Lung (tissue), 12 donors: Measurements from ENCODE around the gene P2RY11. TPM values are rescaled to one million over a fixed set of nuclear protein-coding genes. Genes with fewer than 3 reads are reported as not detected.

ENCODE experiments used
- ATAC-seq: fragments of 200-7000 bp; cut with Tn5 transposase; one replicate; pipeline ENCODE4 v1.9.1; 2020; ENCODE audit warnings: moderate number of reproducible peaks; ENCODE audit not compliant: insufficient read depth, low FRiP score
- DNase-seq, 3 donors: peaks; one replicate each; pipeline ENCODE4 v3.0.0-alpha.2; 2013 to 2017
- H3K27ac ChIP-seq, 2 donors: one replicate each; pipeline ENCODE4 v1.5.1; 2013; ENCODE audit warnings: mild to moderate bottlenecking in 2 of 2, moderate library complexity in 2 of 2, control low read depth in 1 of 2, inconsistent platforms in 1 of 2, low read depth in 1 of 2, low read length in 1 of 2
- H3K27me3 ChIP-seq, 3 donors: one replicate each; pipeline ENCODE4 v1.5.1; 2013; ENCODE audit warnings: low read length in 2 of 3; ENCODE audit not compliant: control insufficient read depth in 3 of 3, insufficient read depth in 3 of 3
- H3K36me3 ChIP-seq, 4 donors: one replicate each; pipeline ENCODE4 v1.5.1; 2013; ENCODE audit warnings: low read length in 4 of 4, mild to moderate bottlenecking in 1 of 4, moderate library complexity in 1 of 4; ENCODE audit not compliant: control insufficient read depth in 4 of 4, insufficient read depth in 4 of 4
- H3K4me1 ChIP-seq, 5 donors: one replicate each; pipeline ENCODE4 v1.5.1; 2013; ENCODE audit warnings: low read length in 5 of 5, mild to moderate bottlenecking in 2 of 5, moderate library complexity in 1 of 5; ENCODE audit not compliant: control insufficient read depth in 5 of 5, insufficient read depth in 5 of 5
- H3K4me3 ChIP-seq: one replicate; pipeline ENCODE4 v1.5.1; 2013; ENCODE audit warnings: mild to moderate bottlenecking, control low read depth, moderate library complexity
- H3K9ac ChIP-seq, 2 donors: one replicate each; pipeline ENCODE4 v1.5.1; 2013; ENCODE audit warnings: low read length in 2 of 2, control low read depth in 1 of 2; ENCODE audit not compliant: insufficient read depth in 1 of 2
- H3K9me3 ChIP-seq, 4 donors: one replicate each; pipeline ENCODE4 v1.5.1; 2013; ENCODE audit warnings: low read length in 3 of 4, mild to moderate bottlenecking in 1 of 4, moderate library complexity in 1 of 4; ENCODE audit not compliant: control insufficient read depth in 4 of 4, insufficient read depth in 3 of 4
- WGBS, 2 donors: extraction: QIAGEN DNeasy Blood & Tissue Kit; methylation state at CpG; one replicate each; pipeline ENCODE4 v1.1.7; 2013; 5-methylcytosine and 5-hydroxymethylcytosine counted together
- polyA plus RNA-seq, 2 donors: library from polyadenylated mRNA; stranded (reverse); fragments of 200-250 nt; gene quantifications; one replicate each; pipeline ENCODE4 v1.2.1, GENCODE V29; 2013
- total RNA-seq, 2 donors: library from RNA; depleted of rRNA in 1 of 2; stranded (reverse); fragments of >200 nt in 1 of 2; gene quantifications; one replicate each; pipeline ENCODE4 v1.2.1, GENCODE V29; 2014 to 2021
- TF ChIP-seq, protein P1 (sequence below): IDR thresholded peaks from 2 replicates; pipeline ENCODE4 v1.5.1; 2012; ENCODE audit warnings: mild to moderate bottlenecking; ENCODE audit errors: control extremely low read depth, extremely low read depth
- donor health status: control.
- donor health status: control.
- donor health status: Bipolar disorder and iron deficiency.
- donor health status: healthy.
- donor health status: DM: yes; HTN: yes; CAD: no.

The P2RY11 gene
- total and polyA plus RNA-seq, 4 donors, result 3.3 to 19.0 (median 13.5) TPM

DNA sequence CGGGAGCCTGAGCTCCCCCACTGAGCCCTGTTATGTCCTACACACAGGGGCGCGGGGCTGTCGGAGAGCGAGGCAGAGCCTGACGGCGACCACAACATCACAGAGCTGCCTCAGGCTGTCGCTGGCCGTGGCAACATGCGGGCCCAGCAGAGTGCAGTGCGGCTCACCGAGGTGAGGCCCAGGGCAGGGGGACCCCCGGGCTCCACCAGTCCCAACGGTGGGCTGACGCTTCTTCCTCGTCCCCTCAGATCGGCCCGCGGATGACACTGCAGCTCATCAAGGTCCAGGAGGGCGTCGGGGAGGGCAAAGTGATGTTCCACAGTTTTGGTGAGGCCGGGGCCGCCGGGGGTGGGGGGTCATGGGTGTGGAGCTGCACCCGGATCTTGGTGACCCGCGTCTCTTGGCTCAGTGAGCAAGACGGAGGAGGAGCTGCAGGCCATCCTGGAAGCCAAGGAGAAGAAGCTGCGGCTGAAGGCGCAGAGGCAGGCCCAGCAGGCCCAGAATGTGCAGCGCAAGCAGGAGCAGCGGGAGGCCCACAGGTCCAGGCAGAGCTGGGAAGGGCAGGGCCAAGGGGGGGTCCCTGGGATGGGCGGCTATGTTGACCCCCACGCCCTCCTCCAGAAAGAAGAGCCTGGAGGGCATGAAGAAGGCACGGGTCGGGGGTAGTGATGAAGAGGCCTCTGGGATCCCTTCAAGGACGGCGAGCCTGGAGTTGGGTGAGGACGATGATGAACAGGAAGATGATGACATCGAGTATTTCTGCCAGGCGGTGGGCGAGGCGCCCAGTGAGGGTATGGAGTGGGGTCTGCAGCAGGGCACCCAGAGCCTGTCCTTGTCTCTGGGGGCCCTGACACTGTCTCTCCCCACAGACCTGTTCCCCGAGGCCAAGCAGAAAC, 1.2 kb upstream of the P2RY11 start:
- Histone ChIP-seq H3K36me3 (peaks cover 11 to 53% (median 22%) of the 10 kb centered on the region in 4 donors), H3K4me1 (peaks cover 0 to 14% (median 5%) of the 10 kb centered on the region in 5 donors), H3K9me3 (no peaks in the 10 kb centered on the region), H3K9ac (no peak overlapping the region), H3K27me3 (no peaks in the 10 kb centered on the region), H3K4me3 (no peak overlapping the region), H3K27ac (no peak overlapping the region)
- WGBS, 2 donors, result 85 to 91% methylated on average over 43 to 44 of the region's 44 CpGs
- DNase-seq (no peak), ATAC-seq (no peak)
- TF ChIP-seq, protein P1, sequence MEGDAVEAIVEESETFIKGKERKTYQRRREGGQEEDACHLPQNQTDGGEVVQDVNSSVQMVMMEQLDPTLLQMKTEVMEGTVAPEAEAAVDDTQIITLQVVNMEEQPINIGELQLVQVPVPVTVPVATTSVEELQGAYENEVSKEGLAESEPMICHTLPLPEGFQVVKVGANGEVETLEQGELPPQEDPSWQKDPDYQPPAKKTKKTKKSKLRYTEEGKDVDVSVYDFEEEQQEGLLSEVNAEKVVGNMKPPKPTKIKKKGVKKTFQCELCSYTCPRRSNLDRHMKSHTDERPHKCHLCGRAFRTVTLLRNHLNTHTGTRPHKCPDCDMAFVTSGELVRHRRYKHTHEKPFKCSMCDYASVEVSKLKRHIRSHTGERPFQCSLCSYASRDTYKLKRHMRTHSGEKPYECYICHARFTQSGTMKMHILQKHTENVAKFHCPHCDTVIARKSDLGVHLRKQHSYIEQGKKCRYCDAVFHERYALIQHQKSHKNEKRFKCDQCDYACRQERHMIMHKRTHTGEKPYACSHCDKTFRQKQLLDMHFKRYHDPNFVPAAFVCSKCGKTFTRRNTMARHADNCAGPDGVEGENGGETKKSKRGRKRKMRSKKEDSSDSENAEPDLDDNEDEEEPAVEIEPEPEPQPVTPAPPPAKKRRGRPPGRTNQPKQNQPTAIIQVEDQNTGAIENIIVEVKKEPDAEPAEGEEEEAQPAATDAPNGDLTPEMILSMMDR, result no peak

DNA sequence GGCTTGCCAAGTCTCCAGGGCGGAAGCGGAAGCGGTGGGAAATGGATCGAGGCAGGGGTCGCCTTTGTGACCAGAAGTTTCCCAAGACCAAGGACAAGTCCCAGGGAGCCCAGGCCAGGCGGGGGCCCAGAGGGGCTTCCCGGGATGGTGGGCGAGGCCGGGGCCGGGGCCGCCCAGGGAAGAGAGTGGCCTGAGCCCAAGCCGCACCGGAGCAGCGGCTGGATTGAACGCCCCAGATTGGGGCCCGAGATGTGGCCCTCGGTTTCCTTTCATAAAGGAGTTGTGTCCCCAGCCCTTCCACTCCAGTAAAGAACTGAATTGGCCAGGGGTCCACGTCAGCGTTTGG, 548 bp upstream of the P2RY11 start:
- no peak for ATAC-seq
- no peaks in the 10 kb centered on the region for H3K9me3 ChIP-seq
- DNase-seq, result no peak
- WGBS, 2 donors, result 86 to 93% methylated on average over 19 of the region's 19 CpGs
- H3K4me3 ChIP-seq, result no peak overlapping the region
- TF ChIP-seq, protein P1, result no peak
- no peak overlapping the region for H3K27ac ChIP-seq
- no peaks in the 10 kb centered on the region for H3K27me3 ChIP-seq
- H3K36me3 ChIP-seq, result peaks cover 11 to 60% (median 22%) of the 10 kb centered on the region in 4 donors
- peaks cover 0 to 8% (median 4%) of the 10 kb centered on the region in 5 donors for H3K4me1 ChIP-seq
- no peak overlapping the region for H3K9ac ChIP-seq

GRCh38 chr19:10112037-10112761, 706 bp downstream of the P2RY11 start:
- Histone ChIP-seq H3K27ac (peak overlapping the region in 1 of 2 donors; percentile 17), H3K36me3 (peaks cover 11 to 72% (median 26%) of the 10 kb centered on the region in 4 donors), H3K9ac (no peak overlapping the region), H3K4me3 (no peak overlapping the region), H3K9me3 (no peaks in the 10 kb centered on the region), H3K4me1 (peaks cover 0 to 6% (median 1%) of the 10 kb centered on the region in 5 donors), H3K27me3 (no peaks in the 10 kb centered on the region)
- 30 to 46% methylated on average over 23 of the region's 23 CpGs for WGBS, 2 donors
- no peak for ATAC-seq
- DNase-seq, result no peak
- TF ChIP-seq, protein P1, result no peak
